ENCODE data around the gene STAT3.

GRCh38 chr17:42273474-42274252, 114.6 kb downstream of the STAT3 start:
- TF ChIP-seq EZH2 (IDR thresholded peaks at IDR 0.05; ENCODE audit: insufficient read depth, poor library complexity, severe bottlenecking) (no peak), EZH2phosphoT487 (IDR thresholded peaks at IDR 0.05; ENCODE audit: insufficient read depth, low read depth) (no peak)
